NCI-H187 (cell line): ENCODE measurements around the gene OPHN1.
"Not testable (repeated sequence)": the region's sequence is repeated elsewhere in the genome, so short reads cannot be mapped to it uniquely, and the experiment has no call there.

ENCODE experiments used
- DNase-seq, 2 experiments: peaks; one replicate each; lab custom pipeline; 2025; lab: John Stamatoyannopoulos, UW

Gene OPHN1

GRCh38 chrX:68421636-68422035 is 11.7 kb downstream of the OPHN1 start:
- DNase-seq, result no peak

- DNase-seq, result no peak
These were observed 12.7 kb downstream of the OPHN1 start for GRCh38 chrX:68420559-68420958.

- DNase-seq, result no peak
These were observed 13.3 kb downstream of the OPHN1 start for GRCh38 chrX:68419975-68420374.

GRCh38 chrX:68417651-68418050 is 15.6 kb downstream of the OPHN1 start:
- DNase-seq, result no peak

- DNase-seq, result no peak
These were observed 16.7 kb downstream of the OPHN1 start for GRCh38 chrX:68416592-68416991.

GRCh38 chrX:68415316-68415715 is 18.0 kb downstream of the OPHN1 start:
- DNase-seq, result no peak

GRCh38 chrX:68413254-68413653 is 20.0 kb downstream of the OPHN1 start:
- no peak for DNase-seq

GRCh38 chrX:68411729-68412128 is 21.6 kb downstream of the OPHN1 start:
- DNase-seq, result no peak

GRCh38 chrX:68409194-68409593 is 24.1 kb downstream of the OPHN1 start:
- no peak for DNase-seq

- DNase-seq, result no peak
These were observed 29.8 kb downstream of the OPHN1 start for GRCh38 chrX:68403522-68403921.

GRCh38 chrX:68403038-68403437 is 30.3 kb downstream of the OPHN1 start:
- no peak for DNase-seq

GRCh38 chrX:68402094-68402493 is 31.2 kb downstream of the OPHN1 start:
- DNase-seq, result no peak

- no peak for DNase-seq
These were observed 35.0 kb downstream of the OPHN1 start for GRCh38 chrX:68398291-68398690.

GRCh38 chrX:68396953-68397352 is 36.3 kb downstream of the OPHN1 start:
- no peak for DNase-seq

- DNase-seq, result not testable (repeated sequence)
These were observed 43.8 kb downstream of the OPHN1 start for GRCh38 chrX:68389419-68389960.

GRCh38 chrX:68387776-68388175 is 45.5 kb downstream of the OPHN1 start:
- DNase-seq, result no peak

GRCh38 chrX:68383540-68383939 is 49.8 kb downstream of the OPHN1 start:
- DNase-seq, result no peak

- DNase-seq, result not testable (repeated sequence)
These were observed 55.7 kb downstream of the OPHN1 start for GRCh38 chrX:68377579-68377978.

GRCh38 chrX:68376373-68376772 is 56.9 kb downstream of the OPHN1 start:
- no peak for DNase-seq

GRCh38 chrX:68375803-68376202 is 57.5 kb downstream of the OPHN1 start:
- DNase-seq, result no peak

- no peak for DNase-seq
These were observed 60.6 kb downstream of the OPHN1 start for GRCh38 chrX:68372665-68373064.

- no peak for DNase-seq
These were observed 63.7 kb downstream of the OPHN1 start for GRCh38 chrX:68369559-68369958.

GRCh38 chrX:68365341-68365740 is 68.0 kb downstream of the OPHN1 start:
- no peak for DNase-seq

GRCh38 chrX:68363984-68364383 is 69.3 kb downstream of the OPHN1 start:
- DNase-seq, result no peak

GRCh38 chrX:68358679-68359078 is 74.6 kb downstream of the OPHN1 start:
- DNase-seq, result no peak
